SIG-M5 treated with dmso at 0.1 percent for 504 hours (cell line): ENCODE results near the gene PLAAT2.
"Not testable (repeated sequence)": the region's sequence is repeated elsewhere in the genome, so short reads cannot be mapped to it uniquely, and the experiment has no call there.

Experiments
- DNase-seq: peaks from one replicate; lab custom pipeline; 2025; ENCODE audit not compliant: unreplicated experiment; lab: John Stamatoyannopoulos, UW

PLAAT2 gene

GRCh38 chr11:63551091-63551888 is 11.9 kb downstream of the PLAAT2 start:
- DNase-seq = no peak

- DNase-seq = not testable (repeated sequence)
These were observed 13.0 kb downstream of the PLAAT2 start for GRCh38 chr11:63550156-63550700.

GRCh38 chr11:63549411-63549810 is 13.8 kb downstream of the PLAAT2 start:
- no peak for DNase-seq

GRCh38 chr11:63548178-63548577 is 15.0 kb downstream of the PLAAT2 start:
- no peak for DNase-seq

- no peak for DNase-seq
These were observed 16.1 kb downstream of the PLAAT2 start for GRCh38 chr11:63547061-63547460.

GRCh38 chr11:63543711-63544110 is 19.5 kb downstream of the PLAAT2 start:
- no peak for DNase-seq

- not testable (repeated sequence) for DNase-seq
These were observed 20.7 kb downstream of the PLAAT2 start for GRCh38 chr11:63542506-63542905.

- no peak for DNase-seq
These were observed 25.7 kb downstream of the PLAAT2 start for GRCh38 chr11:63537293-63538101.

- peak; percentile 28 for DNase-seq
These were observed 26.4 kb downstream of the PLAAT2 start, which contains the start of gene PLAAT4 for GRCh38 chr11:63536669-63537292. TSS of gene PLAAT4 (plus strand) at chr11:63536808. CDS start at chr11:63536869, 61 bp downstream.

GRCh38 chr11:63535734-63536133 is 27.4 kb downstream of the PLAAT2 start:
- no peak for DNase-seq

GRCh38 chr11:63534895-63535461 is 28.2 kb downstream of the PLAAT2 start:
- DNase-seq = no peak

GRCh38 chr11:63534076-63534475 is 29.1 kb downstream of the PLAAT2 start:
- no peak for DNase-seq

GRCh38 chr11:63532799-63533475 is 30.2 kb downstream of the PLAAT2 start:
- no peak for DNase-seq

GRCh38 chr11:63532117-63532516 is 31.1 kb downstream of the PLAAT2 start:
- no peak for DNase-seq

GRCh38 chr11:63531074-63531792 is 31.9 kb downstream of the PLAAT2 start:
- peak; percentile 22 for DNase-seq

- DNase-seq = no peak
These were observed 33.2 kb downstream of the PLAAT2 start for GRCh38 chr11:63530021-63530420.

- not testable (repeated sequence) for DNase-seq
These were observed 33.8 kb downstream of the PLAAT2 start for GRCh38 chr11:63529373-63529772.

- not testable (repeated sequence) for DNase-seq
These were observed 34.4 kb downstream of the PLAAT2 start for GRCh38 chr11:63528729-63529278.

- not testable (repeated sequence) for DNase-seq
These were observed 35.0 kb downstream of the PLAAT2 start for GRCh38 chr11:63528156-63528555.
